Measurements from ENCODE around the gene KRT16. TPM values are rescaled to one million over a fixed set of nuclear protein-coding genes. Genes with fewer than 3 reads are reported as not detected.

Gene KRT16
- total RNA-seq, 1 experiment from 2014 or later: 42.6 TPM

GRCh38 chr17:41602524-41602923 lies 10.0 kb downstream of the KRT16 start:
- no peak overlapping the region for H3K27ac ChIP-seq (ENCODE audit: low read length)
- H3K4me2 ChIP-seq (ENCODE audit: low read length): no peak overlapping the region
- TF ChIP-seq CTCF (conservative IDR thresholded peaks at IDR 0.05; ENCODE audit: low read depth, low read length) (no peak), EZH2phosphoT487 (IDR thresholded peaks at IDR 0.05; ENCODE audit: borderline replicate concordance, low read length) (no peak), EZH2 (IDR thresholded peaks at IDR 0.05; ENCODE audit: low read length, unreplicated experiment) (no peak)
- H3K4me3 ChIP-seq (ENCODE audit: low read length): no peak overlapping the region
- H3F3A ChIP-seq (ENCODE audit: low read length, unreplicated experiment): no peaks in the 10 kb centered on the region
- POLR2A ChIA-PET (ENCODE audit: unreplicated experiment): interaction anchor here (0.5 kb wide), 1 partner anchor 32 kb away, joined by 3 read pairs; no protein-coding TSS in a partner anchor
- ATAC-seq (peak; percentile 54; the same call in 1 of the 2 replicates), DNase-seq (no peak)
- no peak overlapping the region for H2AFZ ChIP-seq (ENCODE audit: low read length)
- intact Hi-C loops (cut with micrococcal nuclease): no loop called here
- no peaks in the 10 kb centered on the region for H3K9me3 ChIP-seq (ENCODE audit: low read length)
- no TSS peak for BruUV-seq (replicated peaks)
- H3K9ac ChIP-seq (ENCODE audit: low read length): no peak overlapping the region
- H3K36me3 ChIP-seq (ENCODE audit: low read depth, low read length): no peaks in the 10 kb centered on the region
- no peaks in the 10 kb centered on the region for H3K79me2 ChIP-seq (ENCODE audit: low read length)
- no peaks in the 10 kb centered on the region for H3K4me1 ChIP-seq (ENCODE audit: insufficient read depth, low read length)
- CTCF ChIA-PET: no interaction called here
- no peaks in the 10 kb centered on the region for H3K27me3 ChIP-seq (ENCODE audit: low read length)
- no peaks in the 10 kb centered on the region for H4K20me1 ChIP-seq (ENCODE audit: low read length)
- H3K9me2 ChIP-seq (replicated peaks; ENCODE audit: low read length): no peaks in the 10 kb centered on the region

- no peaks in the 10 kb centered on the region for H3K4me1 ChIP-seq (ENCODE audit: insufficient read depth, low read length)
- H4K20me1 ChIP-seq (ENCODE audit: low read length): no peaks in the 10 kb centered on the region
- intact Hi-C loops (cut with micrococcal nuclease): no loop called here
- ChIA-PET CTCF (no interaction called here), POLR2A (ENCODE audit: unreplicated experiment) (no interaction called here)
- H3K79me2 ChIP-seq (ENCODE audit: low read length): no peaks in the 10 kb centered on the region
- ATAC-seq: no peak
- H3K36me3 ChIP-seq (ENCODE audit: low read depth, low read length): no peaks in the 10 kb centered on the region
- H3K4me2 ChIP-seq (ENCODE audit: low read length): no peak overlapping the region
- no TSS peak for BruUV-seq (replicated peaks)
- H3K9ac ChIP-seq (ENCODE audit: low read length): no peak overlapping the region
- H3K9me3 ChIP-seq (ENCODE audit: low read length): no peaks in the 10 kb centered on the region
- no peaks in the 10 kb centered on the region for H3F3A ChIP-seq (ENCODE audit: low read length, unreplicated experiment)
- no peak overlapping the region for H3K27ac ChIP-seq (ENCODE audit: low read length)
- H3K27me3 ChIP-seq (ENCODE audit: low read length): no peaks in the 10 kb centered on the region
- TF ChIP-seq EZH2phosphoT487 (IDR thresholded peaks at IDR 0.05; ENCODE audit: borderline replicate concordance, low read length): no peak
- no peak for TF ChIP-seq EZH2 (IDR thresholded peaks at IDR 0.05; ENCODE audit: low read length, unreplicated experiment)
- H3K4me3 ChIP-seq (ENCODE audit: low read length): no peak overlapping the region
- no peaks in the 10 kb centered on the region for H3K9me2 ChIP-seq (replicated peaks; ENCODE audit: low read length)
- DNase-seq: no peak
- H2AFZ ChIP-seq (ENCODE audit: low read length): no peak overlapping the region
Observed at GRCh38 chr17:41600318-41600717, 12.2 kb downstream of the KRT16 start.

- no peak for TF ChIP-seq EZH2 (IDR thresholded peaks at IDR 0.05; ENCODE audit: low read length, unreplicated experiment)
- no peak for TF ChIP-seq EZH2phosphoT487 (IDR thresholded peaks at IDR 0.05; ENCODE audit: borderline replicate concordance, low read length)
- TF ChIP-seq CTCF (conservative IDR thresholded peaks at IDR 0.05; ENCODE audit: low read depth, low read length): no peak
- H3K9ac ChIP-seq (ENCODE audit: low read length): no peak overlapping the region
- no peak for DNase-seq
- no peak overlapping the region for H3K4me2 ChIP-seq (ENCODE audit: low read length)
- H4K20me1 ChIP-seq (ENCODE audit: low read length): no peaks in the 10 kb centered on the region
- H3K27ac ChIP-seq (ENCODE audit: low read length): no peak overlapping the region
- H3K4me3 ChIP-seq (ENCODE audit: low read length): no peak overlapping the region
- H3K79me2 ChIP-seq (ENCODE audit: low read length): no peaks in the 10 kb centered on the region
- H3K27me3 ChIP-seq (ENCODE audit: low read length): no peaks in the 10 kb centered on the region
- intact Hi-C loops (cut with micrococcal nuclease): no loop called here
- H2AFZ ChIP-seq (ENCODE audit: low read length): no peak overlapping the region
- H3F3A ChIP-seq (ENCODE audit: low read length, unreplicated experiment): no peaks in the 10 kb centered on the region
- H3K36me3 ChIP-seq (ENCODE audit: low read depth, low read length): no peaks in the 10 kb centered on the region
- ChIA-PET POLR2A (ENCODE audit: unreplicated experiment) (no interaction called here), CTCF (no interaction called here)
- no TSS peak for BruUV-seq (replicated peaks)
- no peaks in the 10 kb centered on the region for H3K9me2 ChIP-seq (replicated peaks; ENCODE audit: low read length)
- H3K9me3 ChIP-seq (ENCODE audit: low read length): no peaks in the 10 kb centered on the region
- no peaks in the 10 kb centered on the region for H3K4me1 ChIP-seq (ENCODE audit: insufficient read depth, low read length)
- no peak for ATAC-seq
Observed at GRCh38 chr17:41599680-41600079, 12.9 kb downstream of the KRT16 start.
